IPS-18a (cell line): ENCODE measurements around the gene PAK1.

Experiments used
- H3K27ac ChIP-seq: one replicate; pipeline ENCODE4 v1.5.1; 2013; ENCODE audit warnings: low read length
- H3K27me3 ChIP-seq: one replicate; pipeline ENCODE4 v1.6.1; 2013; ENCODE audit warnings: mild to moderate bottlenecking, low read length; ENCODE audit not compliant: control insufficient read depth, insufficient read depth
- H3K36me3 ChIP-seq: one replicate; pipeline ENCODE4 v1.6.1; 2013; ENCODE audit warnings: low read depth, low read length; ENCODE audit not compliant: control insufficient read depth
- H3K4me1 ChIP-seq: one replicate; pipeline ENCODE4 v1.6.1; 2013; ENCODE audit warnings: low read depth, low read length; ENCODE audit not compliant: control insufficient read depth
- H3K4me3 ChIP-seq: one replicate; pipeline ENCODE4 v1.5.1; 2013; ENCODE audit warnings: low read length
- H3K9ac ChIP-seq: one replicate; pipeline ENCODE4 v1.6.1; 2013; ENCODE audit warnings: mild to moderate bottlenecking, low read length, moderate library complexity
- H3K9me3 ChIP-seq: one replicate; pipeline ENCODE4 v1.6.1; 2013; ENCODE audit warnings: low read depth, low read length; ENCODE audit not compliant: control insufficient read depth

PAK1 gene

DNA sequence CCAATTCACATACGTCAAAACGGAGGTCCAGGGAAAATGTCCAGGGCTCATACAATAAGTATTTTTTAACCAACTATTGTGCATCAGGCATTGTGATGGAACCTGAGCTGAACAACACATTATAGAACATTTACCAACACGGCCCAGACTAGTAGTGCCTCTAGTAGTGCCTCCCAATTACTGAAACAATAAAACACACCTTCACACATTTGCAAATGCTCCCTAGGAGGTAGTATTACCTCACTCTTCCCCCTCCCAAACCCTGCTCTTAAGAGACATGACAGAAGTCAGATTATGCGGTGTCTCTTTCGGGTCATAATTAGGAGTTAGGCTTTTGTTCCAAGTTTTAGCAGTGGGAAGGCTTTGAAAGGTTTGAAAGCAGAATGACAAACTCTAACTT is 61.1 kb downstream of the PAK1 start:
- Histone ChIP-seq H3K9me3 (no peaks in the 10 kb centered on the region), H3K4me3 (peak overlapping the region; percentile 0), H3K36me3 (no peaks in the 10 kb centered on the region), H3K27me3 (no peaks in the 10 kb centered on the region), H3K27ac (no peak overlapping the region), H3K9ac (no peak overlapping the region), H3K4me1 (peaks cover 31% of the 10 kb centered on the region)

GRCh38 chr11:77411717-77412441 is 62.0 kb downstream of the PAK1 start:
- H3K9me3 ChIP-seq, result no peaks in the 10 kb centered on the region
- H3K27ac ChIP-seq, result peak overlapping the region; percentile 38
- H3K9ac ChIP-seq, result peak overlapping the region; percentile 68
- H3K27me3 ChIP-seq, result no peaks in the 10 kb centered on the region
- H3K4me3 ChIP-seq, result peak overlapping the region; percentile 74
- H3K36me3 ChIP-seq, result no peaks in the 10 kb centered on the region
- H3K4me1 ChIP-seq, result peaks cover 36% of the 10 kb centered on the region

DNA sequence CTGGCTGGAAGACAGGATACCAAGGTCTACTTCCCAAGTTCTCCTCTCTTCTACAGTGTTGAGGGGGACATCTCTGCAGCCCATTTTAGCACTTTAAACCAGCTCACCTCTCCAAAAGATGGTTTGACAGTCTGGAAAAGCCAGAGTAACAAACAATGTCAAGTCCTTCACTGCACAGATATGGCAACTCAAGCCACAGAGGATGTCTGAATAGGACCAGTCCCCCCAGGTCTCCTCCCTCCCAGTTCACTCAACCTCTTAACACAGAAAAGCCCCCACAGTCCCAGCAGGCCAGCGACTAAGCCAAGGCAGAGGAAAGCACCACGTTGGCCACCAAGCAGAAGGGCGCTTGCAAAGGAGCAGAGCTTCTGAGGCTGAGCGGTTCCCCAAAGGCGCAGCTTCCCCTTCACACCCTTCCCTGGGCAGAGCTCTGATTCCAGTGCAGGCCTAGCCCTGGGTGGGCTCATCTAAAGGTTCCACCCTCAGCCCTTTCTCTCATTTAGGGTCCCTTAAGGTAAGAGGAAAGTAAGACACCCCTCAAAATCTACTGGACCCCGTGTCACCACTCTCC is 62.7 kb downstream of the PAK1 start:
- Histone ChIP-seq H3K27ac (peak overlapping the region; percentile 38), H3K4me1 (peaks cover 36% of the 10 kb centered on the region), H3K9me3 (no peaks in the 10 kb centered on the region), H3K4me3 (peak overlapping the region; percentile 74), H3K36me3 (no peaks in the 10 kb centered on the region), H3K27me3 (no peaks in the 10 kb centered on the region), H3K9ac (peak overlapping the region; percentile 68)

DNA sequence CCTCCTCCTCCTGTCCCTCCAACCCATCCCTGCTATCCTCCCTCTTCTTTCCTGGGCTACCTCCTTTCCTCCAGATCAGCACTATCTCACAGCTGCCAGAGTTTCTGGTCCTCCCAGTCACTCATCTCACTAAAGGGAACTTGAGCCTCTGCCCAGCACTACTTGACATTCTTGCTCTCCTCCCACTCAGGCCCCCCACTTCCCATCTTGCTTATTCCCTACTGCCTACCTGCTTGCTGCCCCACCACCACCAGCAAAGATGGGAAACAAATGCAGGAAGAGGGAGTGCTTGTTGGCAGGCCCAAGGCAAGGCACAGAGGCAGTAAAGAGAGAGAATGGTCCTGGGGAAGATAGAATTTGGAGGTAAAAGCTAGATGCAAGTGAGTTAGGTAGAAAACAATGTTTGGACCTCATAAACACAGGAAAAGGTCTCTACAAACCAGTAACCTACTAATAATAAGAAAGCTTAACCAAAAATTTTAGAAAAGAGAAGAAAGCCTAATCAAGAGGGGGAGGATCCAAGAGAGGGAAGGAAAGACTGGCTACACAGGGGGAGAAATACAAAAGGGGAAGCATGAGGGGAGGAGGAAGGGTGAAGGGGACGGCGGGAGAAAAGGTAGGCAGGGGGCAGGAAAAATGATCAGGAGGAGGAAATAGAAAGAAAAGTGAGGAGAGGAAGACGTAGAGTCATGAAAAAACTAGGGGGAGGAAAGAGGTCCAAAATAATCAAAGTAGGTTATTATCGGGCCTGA is 63.6 kb downstream of the PAK1 start:
- H3K9me3 ChIP-seq, result no peaks in the 10 kb centered on the region
- H3K36me3 ChIP-seq, result no peaks in the 10 kb centered on the region
- peaks cover 35% of the 10 kb centered on the region for H3K4me1 ChIP-seq
- no peaks in the 10 kb centered on the region for H3K27me3 ChIP-seq
- H3K4me3 ChIP-seq, result peak overlapping the region; percentile 74
- no peak overlapping the region for H3K9ac ChIP-seq
- no peak overlapping the region for H3K27ac ChIP-seq

DNA sequence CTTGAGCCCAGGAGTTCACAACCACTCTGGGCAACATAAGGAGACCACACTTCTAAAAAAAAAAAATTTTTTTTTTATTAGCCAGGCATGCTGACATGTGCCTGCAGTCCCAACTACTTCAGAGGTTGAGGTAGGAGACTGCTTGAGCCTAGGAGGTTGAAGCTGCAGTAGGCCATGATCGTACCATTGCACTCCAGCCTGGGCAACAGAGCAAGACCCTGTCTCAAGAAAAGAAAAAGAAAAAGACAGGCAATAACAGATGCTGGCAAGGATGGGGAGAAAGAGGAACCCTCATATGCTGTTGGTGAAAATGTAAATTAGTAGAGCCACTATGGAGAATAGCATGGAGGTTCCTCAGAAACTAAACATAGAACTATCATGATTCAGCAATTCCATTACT is 64.8 kb downstream of the PAK1 start:
- no peak overlapping the region for H3K9ac ChIP-seq

DNA sequence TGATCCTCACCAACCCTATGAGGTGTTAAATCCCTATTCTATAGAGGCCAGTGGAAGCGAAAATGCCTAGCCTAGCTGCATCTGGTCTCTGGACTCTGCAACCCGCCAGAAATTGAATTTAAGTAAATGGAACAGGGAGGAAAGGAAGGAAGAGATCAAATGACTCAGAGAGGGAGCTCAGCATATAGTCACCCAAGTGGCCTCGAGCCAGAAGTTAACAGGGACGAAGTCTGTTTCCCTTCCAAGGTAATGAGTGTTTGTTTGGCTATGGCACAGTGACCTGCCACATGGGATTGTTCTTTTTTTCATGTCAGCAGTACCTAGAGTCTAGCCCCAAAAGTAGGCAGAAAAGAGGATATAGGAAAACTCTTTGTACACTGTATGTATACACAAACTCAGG is 66.3 kb downstream of the PAK1 start:
- H3K27ac ChIP-seq, result no peak overlapping the region

More for the DNA sequence above, 64.8 kb downstream of the PAK1 start:
- H3K27ac ChIP-seq, result no peak overlapping the region
- H3K4me3 ChIP-seq, result no peak overlapping the region
- H3K4me1 ChIP-seq, result peaks cover 31% of the 10 kb centered on the region
- H3K9me3 ChIP-seq, result no peaks in the 10 kb centered on the region
- no peaks in the 10 kb centered on the region for H3K27me3 ChIP-seq
- no peaks in the 10 kb centered on the region for H3K36me3 ChIP-seq

DNA sequence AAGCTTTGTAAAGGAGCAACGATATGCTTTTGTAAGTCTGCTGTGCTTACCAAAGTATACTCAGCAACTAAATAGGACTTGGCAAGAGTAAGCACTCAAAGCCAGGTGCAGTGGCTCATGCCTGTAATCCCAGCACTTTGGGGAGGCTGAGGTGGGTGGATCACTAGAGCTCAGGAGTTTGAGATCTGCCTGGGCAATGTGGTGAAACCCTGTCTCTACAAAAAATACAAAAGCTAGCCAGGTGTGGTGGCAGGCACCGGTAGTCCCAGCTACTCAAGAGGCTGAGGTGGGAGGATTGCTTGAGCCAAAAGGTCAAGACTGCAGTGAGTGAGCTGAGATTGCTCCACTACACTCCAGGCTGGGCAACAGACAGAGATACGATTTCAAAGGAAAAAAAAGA is 67.5 kb downstream of the PAK1 start:
- peaks cover 31% of the 10 kb centered on the region for H3K4me1 ChIP-seq
- H3K27me3 ChIP-seq, result no peaks in the 10 kb centered on the region
- no peak overlapping the region for H3K27ac ChIP-seq
- H3K9me3 ChIP-seq, result no peaks in the 10 kb centered on the region
- H3K36me3 ChIP-seq, result no peaks in the 10 kb centered on the region
- H3K9ac ChIP-seq, result no peak overlapping the region
- no peak overlapping the region for H3K4me3 ChIP-seq

More for the DNA sequence above, 66.3 kb downstream of the PAK1 start:
- peaks cover 27% of the 10 kb centered on the region for H3K4me1 ChIP-seq
- H3K36me3 ChIP-seq, result no peaks in the 10 kb centered on the region
- no peaks in the 10 kb centered on the region for H3K9me3 ChIP-seq
- H3K4me3 ChIP-seq, result no peak overlapping the region
- no peak overlapping the region for H3K9ac ChIP-seq
- no peaks in the 10 kb centered on the region for H3K27me3 ChIP-seq

GRCh38 chr11:77403211-77403610 is 70.7 kb downstream of the PAK1 start:
- Histone ChIP-seq H3K9me3 (no peaks in the 10 kb centered on the region), H3K36me3 (no peaks in the 10 kb centered on the region), H3K27ac (no peak overlapping the region), H3K4me3 (no peak overlapping the region), H3K27me3 (no peaks in the 10 kb centered on the region), H3K9ac (no peak overlapping the region), H3K4me1 (peaks cover 16% of the 10 kb centered on the region)

- no peaks in the 10 kb centered on the region for H3K36me3 ChIP-seq
These were observed 71.7 kb downstream of the PAK1 start for GRCh38 chr11:77402218-77402556.

GRCh38 chr11:77401486-77402217 is 72.2 kb downstream of the PAK1 start:
- no peak overlapping the region for H3K27ac ChIP-seq
- no peaks in the 10 kb centered on the region for H3K36me3 ChIP-seq

More at GRCh38 chr11:77402218-77402556, 71.7 kb downstream of the PAK1 start:
- Histone ChIP-seq H3K27me3 (no peaks in the 10 kb centered on the region), H3K4me1 (peaks cover 11% of the 10 kb centered on the region), H3K27ac (no peak overlapping the region), H3K9me3 (no peaks in the 10 kb centered on the region), H3K4me3 (no peak overlapping the region), H3K9ac (no peak overlapping the region)

DNA sequence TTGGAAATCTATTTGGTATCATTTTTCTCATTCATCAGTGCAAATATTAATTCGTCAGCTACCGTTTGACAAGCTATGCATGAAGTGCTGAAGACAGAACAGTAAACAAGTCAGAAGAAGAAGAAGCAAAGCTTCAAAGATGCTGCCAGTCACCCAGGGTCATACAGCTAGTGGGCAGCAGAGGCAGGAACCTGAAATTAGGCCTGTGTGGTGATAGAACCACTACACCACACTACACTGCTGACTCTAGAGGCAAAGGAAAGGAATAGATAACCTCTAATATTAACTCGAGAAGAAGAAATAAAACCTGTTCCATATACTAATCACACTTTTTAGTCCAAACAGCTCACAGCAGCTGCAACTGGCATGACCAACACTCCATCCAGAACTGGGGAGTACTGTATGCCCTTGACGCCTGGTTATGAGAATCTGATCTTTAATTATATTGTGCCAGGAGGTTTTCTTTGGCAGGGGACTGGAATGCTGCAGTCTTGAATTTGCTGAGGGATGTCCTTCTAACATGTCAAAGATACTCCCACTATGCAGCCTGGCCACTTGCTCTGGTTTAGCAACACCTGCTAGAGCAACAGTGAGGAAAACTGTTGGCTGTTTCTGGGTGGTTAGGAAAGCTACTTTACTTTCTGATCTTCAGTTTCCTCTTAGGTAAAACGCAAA is 73.0 kb downstream of the PAK1 start:
- H3K36me3 ChIP-seq, result no peaks in the 10 kb centered on the region
- H3K27ac ChIP-seq, result no peak overlapping the region
- no peaks in the 10 kb centered on the region for H3K27me3 ChIP-seq
- peaks cover 16% of the 10 kb centered on the region for H3K4me1 ChIP-seq
- no peak overlapping the region for H3K9ac ChIP-seq
- no peak overlapping the region for H3K4me3 ChIP-seq
- no peaks in the 10 kb centered on the region for H3K9me3 ChIP-seq

More at GRCh38 chr11:77401486-77402217, 72.2 kb downstream of the PAK1 start:
- Histone ChIP-seq H3K9ac (no peak overlapping the region), H3K9me3 (no peaks in the 10 kb centered on the region), H3K4me3 (no peak overlapping the region), H3K27me3 (no peaks in the 10 kb centered on the region), H3K4me1 (peaks cover 14% of the 10 kb centered on the region)
